OCI-LY3 (cell line): ENCODE data around the gene TEPSIN.

Source experiments
- EZH2phosphoT487 ChIP-seq: fragments of 200-600 bp; shearing (Covaris generic); IDR thresholded peaks from 2 replicates; pipeline ENCODE4 v1.6.1; 2018; ENCODE audit warnings: antibody characterized with exemption, mixed run types, low read depth
- TF ChIP-seq, protein P1 (sequence below): fragments of 200-600, 300-600 bp; sonication (generic); IDR thresholded peaks from 2 replicates; pipeline ENCODE4 v1.5.1; 2014; ENCODE audit warnings: antibody characterized with exemption, low read length, low read depth

DNA sequence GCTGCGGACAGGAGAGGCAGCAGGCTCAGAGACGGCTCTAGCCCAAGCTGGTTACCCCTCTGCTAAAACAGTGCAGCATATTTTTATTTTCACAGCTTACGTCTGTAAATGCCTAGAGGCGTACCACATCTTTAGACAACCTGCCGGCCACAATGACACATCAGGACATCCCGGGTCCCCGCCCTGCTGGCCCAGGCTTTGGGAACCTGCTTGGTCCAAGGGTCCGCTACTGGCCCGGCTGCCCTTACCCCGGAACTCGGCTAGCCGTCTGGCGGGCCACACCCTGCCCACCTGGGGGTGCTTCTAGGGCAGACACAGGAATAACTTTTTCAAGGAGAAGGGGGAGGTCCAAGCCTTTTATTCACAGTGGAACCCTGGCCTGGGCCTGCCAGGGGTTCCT lies 20.4 kb downstream of the TEPSIN start:
- TF ChIP-seq, protein P1, sequence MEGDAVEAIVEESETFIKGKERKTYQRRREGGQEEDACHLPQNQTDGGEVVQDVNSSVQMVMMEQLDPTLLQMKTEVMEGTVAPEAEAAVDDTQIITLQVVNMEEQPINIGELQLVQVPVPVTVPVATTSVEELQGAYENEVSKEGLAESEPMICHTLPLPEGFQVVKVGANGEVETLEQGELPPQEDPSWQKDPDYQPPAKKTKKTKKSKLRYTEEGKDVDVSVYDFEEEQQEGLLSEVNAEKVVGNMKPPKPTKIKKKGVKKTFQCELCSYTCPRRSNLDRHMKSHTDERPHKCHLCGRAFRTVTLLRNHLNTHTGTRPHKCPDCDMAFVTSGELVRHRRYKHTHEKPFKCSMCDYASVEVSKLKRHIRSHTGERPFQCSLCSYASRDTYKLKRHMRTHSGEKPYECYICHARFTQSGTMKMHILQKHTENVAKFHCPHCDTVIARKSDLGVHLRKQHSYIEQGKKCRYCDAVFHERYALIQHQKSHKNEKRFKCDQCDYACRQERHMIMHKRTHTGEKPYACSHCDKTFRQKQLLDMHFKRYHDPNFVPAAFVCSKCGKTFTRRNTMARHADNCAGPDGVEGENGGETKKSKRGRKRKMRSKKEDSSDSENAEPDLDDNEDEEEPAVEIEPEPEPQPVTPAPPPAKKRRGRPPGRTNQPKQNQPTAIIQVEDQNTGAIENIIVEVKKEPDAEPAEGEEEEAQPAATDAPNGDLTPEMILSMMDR, result no peak
- TF ChIP-seq EZH2phosphoT487, result no peak
